Common myeloid progenitor, CD34-positive (primary cell): ENCODE data around the gene DNMT3A.

Experiments
- CTCF ChIA-PET: fragments of 350-600 bp; sonication (Branson Sonifier 250); formaldehyde crosslinking; loops from one replicate; lab custom pipeline; 2021; ENCODE audit warnings: antibody characterized with exemption; lab: Charles Lee
- POLR2A ChIA-PET: fragments of 350-600 bp; sonication (Branson Sonifier 250); formaldehyde crosslinking; loops from one replicate; lab custom pipeline; 2021; ENCODE audit warnings: antibody characterized with exemption; lab: Charles Lee
- DNase-seq, 3 donors: peaks; one replicate each; pipeline versions ENCODE4 v3.0.0 to v3.0.0-alpha.2; 2013
- H3K27ac ChIP-seq, 2 experiments: 1 replicate in 1 of 2; 2 replicates in 1 of 2; pipeline ENCODE4 v1.7.0; 2013; ENCODE audit warnings: inconsistent platforms in 2 of 2, low read length in 2 of 2, mild to moderate bottlenecking in 2 of 2, low read depth in 1 of 2, moderate library complexity in 1 of 2; ENCODE audit not compliant: severe bottlenecking in 2 of 2, insufficient read depth in 1 of 2, poor library complexity in 1 of 2
- H3K27me3 ChIP-seq, 5 experiments: replicated peaks in 2 of 5; 1 replicate in 3 of 5; 2 replicates in 2 of 5; pipeline versions ENCODE4 v1.6.1 to v1.7.0; 2013; ENCODE audit warnings: low read length in 4 of 5, mild to moderate bottlenecking in 2 of 5, moderate library complexity in 2 of 5, inconsistent platforms in 1 of 5; ENCODE audit not compliant: insufficient read depth in 5 of 5, control insufficient read depth in 4 of 5
- H3K36me3 ChIP-seq, 4 experiments: 1 replicate in 2 of 4; 2 replicates in 2 of 4; pipeline versions ENCODE4 v1.6.1 to v1.7.0; 2013; ENCODE audit warnings: low read length in 3 of 4, control low read depth in 1 of 4, mild to moderate bottlenecking in 1 of 4; ENCODE audit not compliant: control insufficient read depth in 4 of 4, insufficient read depth in 4 of 4
- H3K4me1 ChIP-seq, 4 experiments: 1 replicate in 3 of 4; 2 replicates in 1 of 4; pipeline versions ENCODE4 v1.6.1 to v1.7.1; 2013; ENCODE audit warnings: low read length in 3 of 4, mild to moderate bottlenecking in 3 of 4, control low read depth in 1 of 4, inconsistent platforms in 1 of 4, moderate library complexity in 1 of 4; ENCODE audit not compliant: control insufficient read depth in 4 of 4, insufficient read depth in 4 of 4; ENCODE audit errors: control extremely low read depth in 1 of 4
- H3K4me3 ChIP-seq, 7 experiments: 1 replicate in 4 of 7; 2 replicates in 3 of 7; pipeline versions ENCODE4 v1.5.1 to v1.7.0; 2013; ENCODE audit warnings: mild to moderate bottlenecking in 7 of 7, low read length in 6 of 7, moderate library complexity in 6 of 7, inconsistent platforms in 2 of 7, low read depth in 2 of 7, control low read depth in 1 of 7; ENCODE audit not compliant: insufficient read depth in 4 of 7, control insufficient read depth in 1 of 7; ENCODE audit errors: extremely low read depth in 1 of 7
- H3K9me3 ChIP-seq, 5 experiments: 1 replicate in 4 of 5; 2 replicates in 1 of 5; pipeline versions ENCODE4 v1.6.1 to v1.7.1; 2013; ENCODE audit warnings: low read length in 4 of 5, mild to moderate bottlenecking in 2 of 5, inconsistent platforms in 1 of 5, low read depth in 1 of 5, moderate library complexity in 1 of 5; ENCODE audit not compliant: control insufficient read depth in 4 of 5, insufficient read depth in 2 of 5; ENCODE audit errors: control extremely low read depth in 1 of 5
- WGBS: methylation state at CpG from one replicate; pipeline ENCODE4 v1.1.5; 2013; ENCODE audit not compliant: insufficient coverage; 5-methylcytosine and 5-hydroxymethylcytosine counted together

Gene DNMT3A

GRCh38 chr2:25303633-25304236 lies 38.0 kb downstream of the DNMT3A start:
- H3K27me3 ChIP-seq = no peaks in the 10 kb centered on the region
- over 99% methylated on average over 16 of the region's 21 CpGs for WGBS
- H3K4me3 ChIP-seq = no peak overlapping the region
- H3K4me1 ChIP-seq = peaks cover 3 to 37% (median 17%) of the 10 kb centered on the region in 4 experiments
- H3K36me3 ChIP-seq = peaks cover 5 to 50% (median 27%) of the 10 kb centered on the region in 4 experiments
- ChIA-PET CTCF (interaction anchor here (0.6 to 3.4 kb wide), 4 partner anchors 11 to 59 kb away, joined by 3 to 21 read pairs (median 3); no protein-coding TSS in a partner anchor), POLR2A (interaction anchor here (0.6 kb wide), 1 partner anchor 43 kb away, joined by 3 read pairs; no protein-coding TSS in a partner anchor)
- no peaks in the 10 kb centered on the region for H3K9me3 ChIP-seq
- no peak overlapping the region for H3K27ac ChIP-seq
- DNase-seq = no peak

- 95% methylated on average over 8 of the region's 9 CpGs for WGBS
- H3K36me3 ChIP-seq = peaks cover 5 to 49% (median 28%) of the 10 kb centered on the region in 4 experiments
- ChIA-PET CTCF (interaction anchor here (1.1 to 3.4 kb wide), 3 partner anchors 13 to 60 kb away, joined by 3 to 21 read pairs (median 5); no protein-coding TSS in a partner anchor), POLR2A (interaction anchor here (0.6 to 0.7 kb wide), 2 partner anchors 27 to 264 kb away, joined by 3 read pairs; no protein-coding TSS in a partner anchor)
- peaks cover 3 to 44% (median 17%) of the 10 kb centered on the region in 4 experiments for H3K4me1 ChIP-seq
- DNase-seq = no peak
- no peak overlapping the region for H3K4me3 ChIP-seq
- H3K27ac ChIP-seq = no peak overlapping the region
- no peaks in the 10 kb centered on the region for H3K9me3 ChIP-seq
- no peaks in the 10 kb centered on the region for H3K27me3 ChIP-seq
Observed at GRCh38 chr2:25302758-25303375, 38.9 kb downstream of the DNMT3A start.

- Histone ChIP-seq H3K4me3 (peak overlapping the region in 1 of 7 experiments; percentile 4), H3K27me3 (no peaks in the 10 kb centered on the region), H3K9me3 (no peaks in the 10 kb centered on the region), H3K4me1 (peaks cover 3 to 47% (median 17%) of the 10 kb centered on the region in 4 experiments), H3K36me3 (peaks cover 5 to 46% (median 29%) of the 10 kb centered on the region in 4 experiments), H3K27ac (no peak overlapping the region)
- POLR2A ChIA-PET = interaction anchor here (0.6 to 1.1 kb wide), 5 partner anchors 8 to 265 kb away, joined by 3 read pairs; no protein-coding TSS in a partner anchor
- WGBS = 65% methylated on average over 6 of the region's 8 CpGs
- CTCF ChIA-PET = interaction anchor here (1.0 to 3.4 kb wide), 6 partner anchors 7 to 37 kb away, joined by 3 to 21 read pairs (median 6); no protein-coding TSS in a partner anchor
- DNase-seq = peak; percentile 75 to 92 (median 92)
Observed at GRCh38 chr2:25301453-25302352, 40.0 kb downstream of the DNMT3A start.

GRCh38 chr2:25300001-25300400 lies 41.7 kb downstream of the DNMT3A start:
- H3K4me1 ChIP-seq = peaks cover 8 to 62% (median 34%) of the 10 kb centered on the region in 4 experiments
- no peaks in the 10 kb centered on the region for H3K9me3 ChIP-seq
- CTCF ChIA-PET = interaction anchor here (0.6 to 2.2 kb wide), 3 partner anchors 9 to 22 kb away, joined by 3 to 9 read pairs (median 7); no protein-coding TSS in a partner anchor
- H3K27ac ChIP-seq = no peak overlapping the region
- no peaks in the 10 kb centered on the region for H3K27me3 ChIP-seq
- 98% methylated on average over 6 of the region's 12 CpGs for WGBS
- no peak overlapping the region for H3K4me3 ChIP-seq
- POLR2A ChIA-PET = no interaction called here
- no peak for DNase-seq
- H3K36me3 ChIP-seq = peaks cover 5 to 33% (median 21%) of the 10 kb centered on the region in 4 experiments

- Histone ChIP-seq H3K36me3 (peaks cover 5 to 27% (median 19%) of the 10 kb centered on the region in 4 experiments), H3K27me3 (no peaks in the 10 kb centered on the region), H3K9me3 (no peaks in the 10 kb centered on the region), H3K4me1 (peaks cover 8 to 73% (median 45%) of the 10 kb centered on the region in 4 experiments), H3K4me3 (no peak overlapping the region), H3K27ac (no peak overlapping the region)
- no peak for DNase-seq
- CTCF ChIA-PET = no interaction called here
- WGBS = no CpG with 5 or more reads among the region's 7 CpGs
- POLR2A ChIA-PET = no interaction called here
Observed at GRCh38 chr2:25298776-25299431, 42.8 kb downstream of the DNMT3A start.

GRCh38 chr2:25297738-25298137 lies 44.0 kb downstream of the DNMT3A start:
- no peak for DNase-seq
- Histone ChIP-seq H3K36me3 (peaks cover 5 to 20% (median 13%) of the 10 kb centered on the region in 4 experiments), H3K27ac (no peak overlapping the region), H3K4me3 (no peak overlapping the region), H3K4me1 (peaks cover 10 to 76% (median 55%) of the 10 kb centered on the region in 4 experiments), H3K9me3 (no peaks in the 10 kb centered on the region), H3K27me3 (no peaks in the 10 kb centered on the region)
- CTCF ChIA-PET = interaction anchor here (1.5 kb wide), 1 partner anchor 45 kb away, joined by 3 read pairs; the partner anchor contains the start of gene DNMT3A
- POLR2A ChIA-PET = no interaction called here
- 100% methylated on average over 3 of the region's 7 CpGs for WGBS
